K562 (cell line): ENCODE results near the gene MIF. TPM values are rescaled to one million over a fixed set of nuclear protein-coding genes. Genes with fewer than 3 reads are reported as not detected.

Experiments used
- ARNT ChIP-seq, 2 experiments: fragments of 450-650 bp; IDR thresholded peaks; 2 replicates each; pipeline ENCODE4 v1.6.1; 2016; ENCODE audit warnings: mild to moderate bottlenecking in 1 of 2
- BCOR ChIP-seq: fragments of 450-650 bp; IDR thresholded peaks from 2 replicates; pipeline ENCODE4 v1.6.1; 2016
- BHLHE40 ChIP-seq: IDR thresholded peaks from 2 replicates; pipeline ENCODE4 v1.6.1; 2011; ENCODE audit warnings: low read length, improper control_type of control experiment
- CHD1 ChIP-seq: fragments of 200-600 bp; sonication (generic); IDR thresholded peaks from one replicate; pipeline ENCODE4 v1.6.1; 2012; ENCODE audit warnings: mild to moderate bottlenecking, moderate library complexity, low read length, inconsistent platforms
- EP300 ChIP-seq: IDR thresholded peaks from 2 replicates; pipeline ENCODE4 v1.6.1; 2012; ENCODE audit warnings: low read length, improper control_type of control experiment
- FOXM1 ChIP-seq, 2 experiments: fragments of 450-650 bp in 1 of 2; sonication (generic) in 1 of 2; formaldehyde crosslinking in 1 of 2; IDR thresholded peaks; 2 replicates each; pipeline versions ENCODE4 v1.6.1 to v1.9.0; 2017 to 2022; ENCODE audit warnings: low read depth in 2 of 2, mild to moderate bottlenecking in 2 of 2, missing genetic modification reagents in 1 of 2, moderate library complexity in 1 of 2
- GABPA ChIP-seq: fragments of 200-800 bp; sonication (Bioruptor generic); conservative IDR thresholded peaks from 2 replicates; pipeline ENCODE4 v1.6.1; 2016; ENCODE audit warnings: low read depth, missing genetic modification characterization, missing compliant biosample characterization
- HNRNPH1 ChIP-seq: fragments of 200-400 bp; formaldehyde crosslinking; optimal IDR thresholded peaks from 2 replicates; pipeline ENCODE3; 2017; ENCODE audit warnings: low read depth, mild to moderate bottlenecking, low read length, moderate library complexity
- HNRNPK ChIP-seq: fragments of 200-400 bp; formaldehyde crosslinking; IDR thresholded peaks from one replicate; pipeline ENCODE4 v1.6.1; 2018; ENCODE audit warnings: mild to moderate bottlenecking, low read depth, low read length; ENCODE audit not compliant: poor library complexity, severe bottlenecking
- PCBP2 ChIP-seq: fragments of 200-400 bp; formaldehyde crosslinking; IDR thresholded peaks from 2 replicates; pipeline ENCODE4 v1.6.1; 2018; ENCODE audit warnings: low read length, low read depth, mild to moderate bottlenecking, moderate library complexity; ENCODE audit not compliant: poor library complexity, severe bottlenecking
- RBFOX2 ChIP-seq: fragments of 200-400 bp; formaldehyde crosslinking; IDR thresholded peaks from 2 replicates; pipeline ENCODE4 v1.6.1; 2017; ENCODE audit warnings: low read depth, mild to moderate bottlenecking, low read length, moderate library complexity
- SAP30 ChIP-seq: fragments of 200-600 bp; sonication (generic); IDR thresholded peaks from 2 replicates; pipeline ENCODE4 v1.6.1; 2012; ENCODE audit warnings: borderline replicate concordance, low read depth, mild to moderate bottlenecking, moderate library complexity, low read length, control low read depth, inconsistent platforms; ENCODE audit not compliant: insufficient read depth, poor library complexity, severe bottlenecking
- SIN3A ChIP-seq, 2 experiments: fragments of 150-350 bp in 1 of 2; IDR thresholded peaks; 2 replicates each; pipeline ENCODE4 v1.6.1; 2011 to 2016; ENCODE audit warnings: borderline replicate concordance in 2 of 2, low read depth in 2 of 2, low read length in 2 of 2, mild to moderate bottlenecking in 2 of 2, moderate library complexity in 2 of 2; ENCODE audit not compliant: control insufficient read depth in 1 of 2
- TFAP4 ChIP-seq: sonication (generic); formaldehyde crosslinking; IDR thresholded peaks from 2 replicates; pipeline ENCODE4 v1.8.0; 2022; ENCODE audit warnings: missing genetic modification reagents, mild to moderate bottlenecking, moderate library complexity, borderline replicate concordance
- ZNF146 ChIP-seq: IDR thresholded peaks from one replicate; pipeline ENCODE4 v1.6.1; 2018; ENCODE audit warnings: missing compliant biosample characterization; ENCODE audit not compliant: unreplicated experiment
- ZNF431 ChIP-seq: sonication (generic); formaldehyde crosslinking; IDR thresholded peaks from 2 replicates; pipeline ENCODE4 v1.8.0; 2022; ENCODE audit warnings: mild to moderate bottlenecking, missing genetic modification reagents
- polyA plus RNA-seq, 8 experiments: library from polyadenylated mRNA; depleted of rRNA in 4 of 8; stranded (reverse) in 5 of 8; unstranded in 3 of 8; fragments of >200 nt; fragmentation: Nextera tagmentation in 2 of 8; fragmentation: Illumina TruSeq in 1 of 8; extraction: Ambion mirVana in 2 of 8; extraction: Trizol in 1 of 8; gene quantifications; 2 replicates each; pipeline versions ENCODE4 v1.2.1 to v1.2.3, GENCODE V29; 2011 to 2014; ENCODE audit warnings: inconsistent platforms in 1 of 8, missing spikeins in 1 of 8
- total RNA-seq, 7 experiments: library from RNA; depleted of rRNA in 6 of 7; stranded (reverse); fragments of >200 nt in 6 of 7; fragmentation: Illumina TruSeq in 2 of 7; extraction: Trizol in 2 of 7; gene quantifications; 2 replicates each; pipeline versions ENCODE4 v1.2.1 to v1.2.3, GENCODE V29; 2011 to 2021; ENCODE audit warnings: low replicate concordance in 1 of 7
- TF ChIP-seq, protein P1 (sequence below), 2 experiments: IDR thresholded peaks in 1 of 2; conservative IDR thresholded peaks in 1 of 2; 2 replicates each; pipeline ENCODE4 v1.6.1; 2016; ENCODE audit warnings: low read depth in 2 of 2, mild to moderate bottlenecking in 1 of 2, missing compliant biosample characterization in 1 of 2, missing genetic modification characterization in 1 of 2, moderate library complexity in 1 of 2
- TF ChIP-seq, protein P2 (sequence below): fragments of 450-650 bp; IDR thresholded peaks from 2 replicates; pipeline ENCODE4 v1.7.1; 2018; ENCODE audit warnings: mild to moderate bottlenecking, low read depth; ENCODE audit not compliant: partially characterized antibody

MIF gene
- total and polyA plus RNA-seq, 9 of the 15 experiments (the other 6 are each of a cell fraction or from before 2014, with no cell fraction given) = 7.4 to 666 (median 193) TPM

DNA sequence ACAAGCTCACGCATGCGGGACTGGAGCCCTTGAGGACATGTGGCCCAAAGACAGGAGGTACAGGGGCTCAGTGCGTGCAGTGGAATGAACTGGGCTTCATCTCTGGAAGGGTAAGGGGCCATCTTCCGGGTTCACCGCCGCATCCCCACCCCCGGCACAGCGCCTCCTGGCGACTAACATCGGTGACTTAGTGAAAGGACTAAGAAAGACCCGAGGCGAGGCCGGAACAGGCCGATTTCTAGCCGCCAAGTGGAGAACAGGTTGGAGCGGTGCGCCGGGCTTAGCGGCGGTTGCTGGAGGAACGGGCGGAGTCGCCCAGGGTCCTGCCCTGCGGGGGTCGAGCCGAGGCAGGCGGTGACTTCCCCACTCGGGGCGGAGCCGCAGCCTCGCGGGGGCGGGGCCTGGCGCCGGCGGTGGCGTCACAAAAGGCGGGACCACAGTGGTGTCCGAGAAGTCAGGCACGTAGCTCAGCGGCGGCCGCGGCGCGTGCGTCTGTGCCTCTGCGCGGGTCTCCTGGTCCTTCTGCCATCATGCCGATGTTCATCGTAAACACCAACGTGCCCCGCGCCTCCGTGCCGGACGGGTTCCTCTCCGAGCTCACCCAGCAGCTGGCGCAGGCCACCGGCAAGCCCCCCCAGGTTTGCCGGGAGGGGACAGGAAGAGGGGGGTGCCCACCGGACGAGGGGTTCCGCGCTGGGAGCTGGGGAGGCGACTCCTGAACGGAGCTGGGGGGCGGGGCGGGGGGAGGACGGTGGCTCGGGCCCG, at the start of gene MIF (continued):
- TF ChIP-seq, protein P1, sequence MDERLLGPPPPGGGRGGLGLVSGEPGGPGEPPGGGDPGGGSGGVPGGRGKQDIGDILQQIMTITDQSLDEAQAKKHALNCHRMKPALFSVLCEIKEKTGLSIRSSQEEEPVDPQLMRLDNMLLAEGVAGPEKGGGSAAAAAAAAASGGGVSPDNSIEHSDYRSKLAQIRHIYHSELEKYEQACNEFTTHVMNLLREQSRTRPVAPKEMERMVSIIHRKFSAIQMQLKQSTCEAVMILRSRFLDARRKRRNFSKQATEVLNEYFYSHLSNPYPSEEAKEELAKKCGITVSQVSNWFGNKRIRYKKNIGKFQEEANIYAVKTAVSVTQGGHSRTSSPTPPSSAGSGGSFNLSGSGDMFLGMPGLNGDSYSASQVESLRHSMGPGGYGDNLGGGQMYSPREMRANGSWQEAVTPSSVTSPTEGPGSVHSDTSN (CRISPR knock-in tag; IDR thresholded peaks at IDR 0.05; ENCODE audit: low read depth) = no peak
- TF ChIP-seq, protein P1 (tag; conservative IDR thresholded peaks at IDR 0.05; ENCODE audit: low read depth) = no peak
- TF ChIP-seq HNRNPH1 (no peak), RBFOX2 (peak; percentile 92), HNRNPK (no peak), SAP30 (peak; percentile 20), CHD1 (no peak), TFAP4 (CRISPR knock-in tag) (peak; percentile 72; the same call in 1 of the 2 replicates), BCOR (no peak), ARNT (IDR thresholded peaks at IDR 0.05) (no peak), GABPA (tag) (peak; percentile 55), PCBP2 (no peak), FOXM1 (IDR thresholded peaks at IDR 0.05; ENCODE audit: low read depth) (no peak), FOXM1 (CRISPR knock-in tag; IDR thresholded peaks at IDR 0.05; ENCODE audit: low read depth) (no peak), BHLHE40 (0 out of 2 replicates have a peak, but pooled peaks have one; percentile 25), ZNF146 (CRISPR knock-in tag) (no peak), SIN3A (IDR thresholded peaks at IDR 0.05; ENCODE audit: borderline replicate concordance in 2 of 2, control insufficient read depth in 1 of 2, low read depth in 2 of 2, low read length in 2 of 2) (peak in 1 of 2 experiments; percentile 45; a peak in 2 of 4 replicates), ZNF431 (CRISPR knock-in tag) (no peak; the same call in 1 of the 2 replicates), EP300 (peak; percentile 35)
- TF ChIP-seq, protein P2, sequence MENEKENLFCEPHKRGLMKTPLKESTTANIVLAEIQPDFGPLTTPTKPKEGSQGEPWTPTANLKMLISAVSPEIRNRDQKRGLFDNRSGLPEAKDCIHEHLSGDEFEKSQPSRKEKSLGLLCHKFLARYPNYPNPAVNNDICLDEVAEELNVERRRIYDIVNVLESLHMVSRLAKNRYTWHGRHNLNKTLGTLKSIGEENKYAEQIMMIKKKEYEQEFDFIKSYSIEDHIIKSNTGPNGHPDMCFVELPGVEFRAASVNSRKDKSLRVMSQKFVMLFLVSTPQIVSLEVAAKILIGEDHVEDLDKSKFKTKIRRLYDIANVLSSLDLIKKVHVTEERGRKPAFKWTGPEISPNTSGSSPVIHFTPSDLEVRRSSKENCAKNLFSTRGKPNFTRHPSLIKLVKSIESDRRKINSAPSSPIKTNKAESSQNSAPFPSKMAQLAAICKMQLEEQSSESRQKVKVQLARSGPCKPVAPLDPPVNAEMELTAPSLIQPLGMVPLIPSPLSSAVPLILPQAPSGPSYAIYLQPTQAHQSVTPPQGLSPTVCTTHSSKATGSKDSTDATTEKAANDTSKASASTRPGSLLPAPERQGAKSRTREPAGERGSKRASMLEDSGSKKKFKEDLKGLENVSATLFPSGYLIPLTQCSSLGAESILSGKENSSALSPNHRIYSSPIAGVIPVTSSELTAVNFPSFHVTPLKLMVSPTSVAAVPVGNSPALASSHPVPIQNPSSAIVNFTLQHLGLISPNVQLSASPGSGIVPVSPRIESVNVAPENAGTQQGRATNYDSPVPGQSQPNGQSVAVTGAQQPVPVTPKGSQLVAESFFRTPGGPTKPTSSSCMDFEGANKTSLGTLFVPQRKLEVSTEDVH = peak; percentile 46
